KMS-11 (cell line): ENCODE data around the gene GNAZ.

ENCODE experiments used
- H2AFZ ChIP-seq: fragments of 200-600 bp; sonication (generic); 2 replicates; pipeline ENCODE4 v1.6.1; 2016; ENCODE audit warnings: antibody characterized with exemption, mixed run types, low read depth
- H3K27ac ChIP-seq: fragments of 200-600 bp; sonication (generic); 2 replicates; pipeline ENCODE4 v1.6.1; 2016; ENCODE audit warnings: mild to moderate bottlenecking, mixed run types
- H3K27me3 ChIP-seq: fragments of 200-600 bp; sonication (generic); 2 replicates; pipeline ENCODE4 v1.6.1; 2017; ENCODE audit warnings: mild to moderate bottlenecking, low read depth, mixed run types, moderate library complexity; ENCODE audit not compliant: insufficient read depth
- H3K36me3 ChIP-seq: fragments of 200-600 bp; sonication (generic); 2 replicates; pipeline ENCODE4 v1.6.1; 2017; ENCODE audit warnings: mild to moderate bottlenecking, mixed run types; ENCODE audit not compliant: insufficient read depth
- H3K4me1 ChIP-seq: fragments of 200-600 bp; sonication (generic); 2 replicates; pipeline ENCODE4 v1.6.1; 2016; ENCODE audit warnings: mild to moderate bottlenecking, low read depth, mixed run types; ENCODE audit not compliant: poor library complexity, severe bottlenecking
- H3K4me2 ChIP-seq: fragments of 200-600 bp; sonication (generic); 2 replicates; pipeline ENCODE4 v1.7.0; 2016; ENCODE audit warnings: mild to moderate bottlenecking, mixed run types
- H3K4me3 ChIP-seq: fragments of 200-600 bp; sonication (generic); IDR thresholded peaks from 2 replicates; pipeline ENCODE4 v1.6.1; 2017; ENCODE audit warnings: low read depth, low read length, mixed read lengths; ENCODE audit not compliant: insufficient read depth
- H3K79me2 ChIP-seq: fragments of 200-600 bp; sonication (generic); 2 replicates; pipeline ENCODE4 v1.6.1; 2016; ENCODE audit warnings: low read depth, mixed run types; ENCODE audit not compliant: insufficient read depth
- H3K9ac ChIP-seq: fragments of 200-600 bp; sonication (generic); 2 replicates; pipeline ENCODE4 v1.6.1; 2016; ENCODE audit warnings: mild to moderate bottlenecking, mixed run types
- H4K20me1 ChIP-seq: fragments of 200-600 bp; sonication (generic); 2 replicates; pipeline ENCODE4 v1.6.1; 2016; ENCODE audit warnings: mild to moderate bottlenecking, mixed run types; ENCODE audit not compliant: insufficient read depth
- CTCF ChIP-seq: fragments of 200-600 bp; sonication (generic); conservative IDR thresholded peaks from 2 replicates; pipeline ENCODE4 v1.6.1; 2017; ENCODE audit warnings: low read depth, mild to moderate bottlenecking, antibody characterized with exemption, low read length, moderate library complexity, mixed read lengths

The GNAZ gene

DNA sequence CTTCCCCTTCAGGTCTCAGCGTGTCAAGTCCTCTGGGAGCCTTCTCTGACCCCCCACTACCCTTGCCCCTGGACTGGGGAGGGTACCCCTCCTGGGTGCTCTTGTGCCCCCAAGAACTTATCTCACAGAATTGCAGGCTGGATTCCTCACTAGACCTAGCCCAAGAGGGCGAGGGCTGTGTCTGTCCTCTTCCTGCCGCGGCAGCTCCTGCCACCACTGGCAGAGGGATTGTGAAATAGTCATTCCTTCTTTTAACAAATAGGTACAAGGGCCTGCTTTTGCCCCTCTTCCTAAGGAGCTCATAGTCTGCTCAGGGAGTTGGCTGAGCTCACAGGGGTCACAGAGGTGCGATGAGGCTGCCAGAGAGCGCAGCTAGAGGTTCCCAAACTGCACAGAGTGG is 80.4 kb downstream of the GNAZ start:
- no peak overlapping the region for H3K4me3 ChIP-seq
- H2AFZ ChIP-seq = no peak overlapping the region
- H3K27me3 ChIP-seq = no peaks in the 10 kb centered on the region
- H3K4me1 ChIP-seq = peaks cover 27% of the 10 kb centered on the region
- H3K36me3 ChIP-seq = no peaks in the 10 kb centered on the region
- no peak overlapping the region for H3K4me2 ChIP-seq
- no peak overlapping the region for H3K27ac ChIP-seq
- no peak overlapping the region for H3K9ac ChIP-seq
- no peak for TF ChIP-seq CTCF
- H3K79me2 ChIP-seq = no peaks in the 10 kb centered on the region; the same call in 1 of the 2 replicates
- no peaks in the 10 kb centered on the region for H4K20me1 ChIP-seq

- no peak overlapping the region for H3K27ac ChIP-seq
- no peaks in the 10 kb centered on the region; the same call in 1 of the 2 replicates for H3K79me2 ChIP-seq
- H3K9ac ChIP-seq = no peak overlapping the region
- H3K36me3 ChIP-seq = no peaks in the 10 kb centered on the region
- H3K4me1 ChIP-seq = peaks cover 29% of the 10 kb centered on the region
- H3K4me3 ChIP-seq = no peak overlapping the region
- H2AFZ ChIP-seq = no peak overlapping the region
- TF ChIP-seq CTCF = no peak
- no peak overlapping the region for H3K4me2 ChIP-seq
- no peaks in the 10 kb centered on the region for H3K27me3 ChIP-seq
- H4K20me1 ChIP-seq = no peaks in the 10 kb centered on the region
These were observed 81.5 kb downstream of the GNAZ start for GRCh38 chr22:23151827-23152226.

- H3K79me2 ChIP-seq = no peaks in the 10 kb centered on the region; the same call in 1 of the 2 replicates
- no peaks in the 10 kb centered on the region for H3K36me3 ChIP-seq
- TF ChIP-seq CTCF = no peak
- H3K27me3 ChIP-seq = no peaks in the 10 kb centered on the region
- H3K27ac ChIP-seq = no peak overlapping the region
- H4K20me1 ChIP-seq = no peaks in the 10 kb centered on the region
- H3K4me3 ChIP-seq = no peak overlapping the region
- no peak overlapping the region for H3K9ac ChIP-seq
- H3K4me2 ChIP-seq = no peak overlapping the region
- H3K4me1 ChIP-seq = peaks cover 32% of the 10 kb centered on the region
- no peak overlapping the region for H2AFZ ChIP-seq
These were observed 82.2 kb downstream of the GNAZ start for GRCh38 chr22:23152238-23153114.

DNA sequence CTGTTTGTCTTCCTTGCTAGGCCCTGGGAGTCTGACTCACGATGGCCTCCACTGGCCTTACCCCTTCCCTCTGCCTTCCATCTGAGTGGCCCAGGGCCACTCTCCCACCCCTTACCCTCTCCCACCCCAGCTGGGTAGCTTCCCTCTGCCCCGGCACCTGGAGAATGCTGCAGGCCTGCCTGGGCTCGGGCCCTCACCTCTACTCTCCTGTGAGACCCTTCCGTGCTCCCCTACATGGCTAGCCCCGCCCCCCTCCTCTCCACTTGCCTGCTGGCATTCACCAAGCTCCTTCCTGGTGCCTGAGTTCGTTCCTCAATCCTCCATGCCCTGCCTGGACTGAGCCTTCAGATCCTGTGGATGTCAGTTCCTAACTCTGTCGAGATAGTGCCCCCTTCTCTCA is 83.7 kb downstream of the GNAZ start:
- Histone ChIP-seq H4K20me1 (no peaks in the 10 kb centered on the region), H3K27me3 (no peaks in the 10 kb centered on the region), H3K9ac (no peak overlapping the region), H3K4me1 (peaks cover 39% of the 10 kb centered on the region), H3K27ac (no peak overlapping the region), H2AFZ (no peak overlapping the region), H3K4me2 (no peak overlapping the region), H3K4me3 (no peak overlapping the region), H3K36me3 (no peaks in the 10 kb centered on the region), H3K79me2 (no peaks in the 10 kb centered on the region; the same call in 1 of the 2 replicates)
- TF ChIP-seq CTCF = no peak
